Smooth muscle cell (in vitro differentiated cells): ENCODE results near the gene NDUFV3. TPM values are rescaled to one million over a fixed set of nuclear protein-coding genes. Genes with fewer than 3 reads are reported as not detected.

Experiments
- DNase-seq: peaks from one replicate; lab custom pipeline; 2025; ENCODE audit not compliant: unreplicated experiment; lab: John Stamatoyannopoulos, UW
- H2AFZ ChIP-seq: fragments of 200-600 bp; sonication (generic); 2 replicates; pipeline ENCODE4 v1.6.0; 2016; ENCODE audit warnings: antibody characterized with exemption, low read depth, mild to moderate bottlenecking
- H3F3A ChIP-seq: fragments of 200-600 bp; sonication (generic); 2 replicates; pipeline ENCODE4 v1.6.0; 2017; ENCODE audit warnings: antibody characterized with exemption, low read depth
- H3K27ac ChIP-seq: fragments of 200-600 bp; sonication (generic); 2 replicates; pipeline ENCODE4 v1.5.1; 2016; ENCODE audit warnings: low read depth, mild to moderate bottlenecking
- H3K27me3 ChIP-seq: fragments of 200-600 bp; sonication (generic); 2 replicates; pipeline ENCODE4 v1.6.1; 2016; ENCODE audit warnings: low read depth, mild to moderate bottlenecking
- H3K36me3 ChIP-seq: fragments of 200-600 bp; sonication (generic); 2 replicates; pipeline ENCODE4 v1.5.1; 2016; ENCODE audit warnings: low read depth
- H3K4me1 ChIP-seq: fragments of 200-600 bp; sonication (generic); 2 replicates; pipeline ENCODE4 v1.5.1; 2016; ENCODE audit warnings: low read depth
- H3K4me2 ChIP-seq: fragments of 200-600 bp; sonication (generic); 2 replicates; pipeline ENCODE4 v1.6.0; 2016; ENCODE audit warnings: mild to moderate bottlenecking
- H3K4me3 ChIP-seq: fragments of 200-600 bp; sonication (generic); 2 replicates; pipeline ENCODE4 v1.5.1; 2016; ENCODE audit warnings: mild to moderate bottlenecking
- H3K79me2 ChIP-seq: fragments of 200-600 bp; sonication (generic); 2 replicates; pipeline ENCODE4 v1.6.0; 2016; ENCODE audit warnings: low read depth, mild to moderate bottlenecking
- H3K9ac ChIP-seq: fragments of 200-600 bp; sonication (generic); 2 replicates; pipeline ENCODE4 v1.6.0; 2016; ENCODE audit warnings: low read depth
- H3K9me3 ChIP-seq: fragments of 200-600 bp; sonication (generic); replicated peaks from 2 replicates; pipeline ENCODE4 v1.5.1; 2016; ENCODE audit warnings: low read depth
- H4K20me1 ChIP-seq: fragments of 200-600 bp; sonication (generic); 2 replicates; pipeline ENCODE4 v1.6.0; 2016; ENCODE audit warnings: low read depth
- WGBS: methylation state at CpG from one replicate; pipeline ENCODE4 v1.1.7; 2016; ENCODE audit warnings: low lambda C conversion rate; 5-methylcytosine and 5-hydroxymethylcytosine counted together
- polyA plus RNA-seq: library from polyadenylated mRNA; unstranded; fragments of >200 nt; fragmentation: Nextera tagmentation; extraction: Ambion mirVana; gene quantifications from 2 replicates; pipeline ENCODE4 v1.2.1, GENCODE V29; 2016
- total RNA-seq: library from RNA; depleted of rRNA; stranded (reverse); fragments of >200 nt; gene quantifications from 2 replicates; pipeline ENCODE4 v1.2.3, GENCODE V29; 2014
- TF ChIP-seq, protein P1 (sequence below): fragments of 200-600 bp; sonication (generic); IDR thresholded peaks from 2 replicates; pipeline ENCODE4 v1.5.1; 2017; ENCODE audit warnings: borderline replicate concordance, mild to moderate bottlenecking, antibody characterized with exemption; ENCODE audit not compliant: insufficient read depth, poor library complexity, severe bottlenecking

The NDUFV3 gene
- total and polyA plus RNA-seq, 2 experiments from 2014 or later: 23.3 to 28.4 TPM

DNA sequence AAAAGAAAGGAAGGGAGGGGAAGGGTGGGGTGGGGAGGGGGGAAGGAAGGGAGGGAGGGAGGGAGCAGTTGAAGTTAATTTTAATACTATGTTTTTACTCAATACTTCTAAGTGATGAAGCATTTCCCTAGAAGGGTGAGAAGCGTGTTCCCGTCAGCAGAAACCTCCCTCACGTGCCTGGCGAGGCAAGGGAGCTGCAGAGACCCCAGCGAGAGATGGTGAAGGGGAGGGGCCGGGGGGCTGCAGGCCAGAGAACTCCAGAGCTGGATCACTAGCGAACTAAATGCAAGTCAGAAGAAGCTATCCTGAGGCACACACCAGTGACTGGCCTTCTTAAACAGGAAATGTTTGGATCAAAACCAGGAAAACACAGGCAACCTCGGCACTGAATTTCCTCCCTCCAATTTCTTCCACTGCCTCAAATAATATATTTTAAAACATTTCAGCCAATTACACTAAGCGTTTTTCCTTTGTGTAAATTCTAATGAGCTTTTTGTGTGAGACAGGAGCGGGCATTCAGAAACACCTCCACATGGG is 31.7 kb upstream of the NDUFV3 start:
- Histone ChIP-seq H3K27me3 (no peaks in the 10 kb centered on the region), H3K4me3 (no peak overlapping the region), H2AFZ (no peak overlapping the region), H3K9ac (no peak overlapping the region), H3K9me3 (no peaks in the 10 kb centered on the region), H3K79me2 (peaks cover 4% of the 10 kb centered on the region), H3K4me1 (no peaks in the 10 kb centered on the region), H3F3A (no peaks in the 10 kb centered on the region), H4K20me1 (peaks cover 34% of the 10 kb centered on the region), H3K27ac (no peak overlapping the region), H3K4me2 (no peak overlapping the region), H3K36me3 (no peaks in the 10 kb centered on the region)
- WGBS: 98% methylated on average over 10 of the region's 10 CpGs
- TF ChIP-seq, protein P1, sequence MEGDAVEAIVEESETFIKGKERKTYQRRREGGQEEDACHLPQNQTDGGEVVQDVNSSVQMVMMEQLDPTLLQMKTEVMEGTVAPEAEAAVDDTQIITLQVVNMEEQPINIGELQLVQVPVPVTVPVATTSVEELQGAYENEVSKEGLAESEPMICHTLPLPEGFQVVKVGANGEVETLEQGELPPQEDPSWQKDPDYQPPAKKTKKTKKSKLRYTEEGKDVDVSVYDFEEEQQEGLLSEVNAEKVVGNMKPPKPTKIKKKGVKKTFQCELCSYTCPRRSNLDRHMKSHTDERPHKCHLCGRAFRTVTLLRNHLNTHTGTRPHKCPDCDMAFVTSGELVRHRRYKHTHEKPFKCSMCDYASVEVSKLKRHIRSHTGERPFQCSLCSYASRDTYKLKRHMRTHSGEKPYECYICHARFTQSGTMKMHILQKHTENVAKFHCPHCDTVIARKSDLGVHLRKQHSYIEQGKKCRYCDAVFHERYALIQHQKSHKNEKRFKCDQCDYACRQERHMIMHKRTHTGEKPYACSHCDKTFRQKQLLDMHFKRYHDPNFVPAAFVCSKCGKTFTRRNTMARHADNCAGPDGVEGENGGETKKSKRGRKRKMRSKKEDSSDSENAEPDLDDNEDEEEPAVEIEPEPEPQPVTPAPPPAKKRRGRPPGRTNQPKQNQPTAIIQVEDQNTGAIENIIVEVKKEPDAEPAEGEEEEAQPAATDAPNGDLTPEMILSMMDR: no peak
- no peak for DNase-seq

- Histone ChIP-seq H3K27ac (no peak overlapping the region), H3F3A (no peaks in the 10 kb centered on the region), H3K4me2 (no peak overlapping the region), H3K4me1 (no peaks in the 10 kb centered on the region), H3K79me2 (peaks cover 4% of the 10 kb centered on the region), H4K20me1 (peaks cover 36% of the 10 kb centered on the region), H3K9me3 (no peaks in the 10 kb centered on the region), H3K4me3 (no peak overlapping the region), H2AFZ (no peak overlapping the region), H3K9ac (no peak overlapping the region), H3K27me3 (no peaks in the 10 kb centered on the region), H3K36me3 (no peaks in the 10 kb centered on the region)
- DNase-seq: no peak
- 97% methylated on average over 29 of the region's 29 CpGs for WGBS
- TF ChIP-seq, protein P1: no peak
These were observed 31.2 kb upstream of the NDUFV3 start for GRCh38 chr21:42861848-42862400.

- no peak overlapping the region for H3K4me3 ChIP-seq
- H4K20me1 ChIP-seq: peaks cover 29% of the 10 kb centered on the region
- H3K79me2 ChIP-seq: peaks cover 4% of the 10 kb centered on the region
- no peak for DNase-seq
- no peak overlapping the region for H3K9ac ChIP-seq
- 96% methylated on average over 21 of the region's 21 CpGs for WGBS
- no peaks in the 10 kb centered on the region for H3F3A ChIP-seq
- H3K4me2 ChIP-seq: no peak overlapping the region
- TF ChIP-seq, protein P1: no peak
- no peak overlapping the region for H3K27ac ChIP-seq
- H3K27me3 ChIP-seq: no peaks in the 10 kb centered on the region
- H3K36me3 ChIP-seq: no peaks in the 10 kb centered on the region
- no peaks in the 10 kb centered on the region for H3K4me1 ChIP-seq
- no peak overlapping the region for H2AFZ ChIP-seq
- no peaks in the 10 kb centered on the region for H3K9me3 ChIP-seq
These were observed 30.2 kb upstream of the NDUFV3 start for GRCh38 chr21:42862774-42863503.
